ENCODE data around the gene NUP54.

The NUP54 gene, protein sequence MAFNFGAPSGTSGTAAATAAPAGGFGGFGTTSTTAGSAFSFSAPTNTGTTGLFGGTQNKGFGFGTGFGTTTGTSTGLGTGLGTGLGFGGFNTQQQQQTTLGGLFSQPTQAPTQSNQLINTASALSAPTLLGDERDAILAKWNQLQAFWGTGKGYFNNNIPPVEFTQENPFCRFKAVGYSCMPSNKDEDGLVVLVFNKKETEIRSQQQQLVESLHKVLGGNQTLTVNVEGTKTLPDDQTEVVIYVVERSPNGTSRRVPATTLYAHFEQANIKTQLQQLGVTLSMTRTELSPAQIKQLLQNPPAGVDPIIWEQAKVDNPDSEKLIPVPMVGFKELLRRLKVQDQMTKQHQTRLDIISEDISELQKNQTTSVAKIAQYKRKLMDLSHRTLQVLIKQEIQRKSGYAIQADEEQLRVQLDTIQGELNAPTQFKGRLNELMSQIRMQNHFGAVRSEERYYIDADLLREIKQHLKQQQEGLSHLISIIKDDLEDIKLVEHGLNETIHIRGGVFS

GRCh38 chr4:76148142-76148865, at the start of gene NUP54:
TSS of gene NUP54 (minus strand) at chr4:76148397. CDS start at chr4:76148374, 23 bp downstream.
- FAIRE-seq, result peak; percentile 79
- peak; percentile 75 for DNase-seq (ENCODE audit: insufficient read length, low spot score)

DNA sequence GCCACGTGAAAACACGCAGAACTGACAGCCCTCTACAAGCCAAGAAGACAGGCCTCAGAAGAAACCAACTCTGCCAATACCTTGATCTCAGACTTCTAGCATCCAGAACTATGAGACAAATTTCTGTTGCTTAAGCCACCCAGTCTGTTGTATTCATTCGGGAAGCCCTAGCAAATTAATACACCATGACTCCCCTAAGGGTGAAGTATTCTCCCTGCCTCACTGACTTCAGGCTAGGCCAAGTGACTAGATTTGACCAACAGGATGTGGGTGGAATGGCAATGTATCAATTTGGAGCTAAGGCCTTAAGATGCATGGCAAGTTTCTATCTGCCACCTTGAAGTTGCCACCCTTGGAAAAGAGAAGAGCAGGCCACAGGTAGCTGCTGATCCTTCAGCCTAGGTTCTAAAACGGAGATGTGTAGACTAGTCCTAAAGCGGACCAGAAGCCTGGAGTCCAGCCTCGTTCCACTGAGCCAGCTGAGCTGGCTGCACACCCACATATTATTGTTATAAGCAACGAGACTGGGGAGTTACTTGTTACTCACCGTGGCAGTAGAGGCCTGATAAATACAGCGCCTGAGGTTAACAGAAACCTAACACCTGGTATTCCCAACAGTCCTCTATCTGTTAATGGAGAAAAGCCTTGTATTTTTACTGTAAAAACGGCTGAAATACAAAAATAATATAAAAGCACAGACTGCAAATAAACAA, 49.0 kb upstream of the NUP54 start:
- no peak for DNase-seq (ENCODE audit: insufficient read length, low spot score)
- FAIRE-seq, result no peak

GRCh38 chr4:76196376-76196775, 48.2 kb upstream of the NUP54 start:
- no peak for FAIRE-seq
- no peak for DNase-seq (ENCODE audit: insufficient read length, low spot score)

GRCh38 chr4:76195326-76195725, 47.1 kb upstream of the NUP54 start:
- no peak for FAIRE-seq
- DNase-seq (ENCODE audit: insufficient read length, low spot score), result no peak

GRCh38 chr4:76194325-76194724, 46.1 kb upstream of the NUP54 start:
- FAIRE-seq (no peak), DNase-seq (ENCODE audit: insufficient read length, low spot score) (peak; percentile 47)

DNA sequence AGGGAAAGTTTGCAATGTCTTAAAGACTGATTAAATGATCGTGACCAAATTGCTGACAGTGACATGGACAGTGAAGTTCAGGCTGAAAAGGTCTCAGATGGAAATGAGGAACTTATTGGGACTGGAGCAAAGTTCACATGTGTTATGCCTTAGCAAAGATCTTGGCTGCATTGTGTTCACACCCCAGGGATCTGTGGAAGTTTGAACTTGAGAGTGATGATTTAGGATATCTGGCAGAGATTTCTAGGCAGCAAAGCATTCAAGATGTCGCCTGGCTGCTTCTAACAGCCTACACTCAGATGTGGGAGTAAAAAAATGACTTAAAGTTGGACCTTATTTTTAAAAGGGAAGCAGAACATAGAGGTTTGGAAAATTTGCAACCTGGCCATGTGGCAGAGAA, 44.0 kb upstream of the NUP54 start:
- no peak for DNase-seq (ENCODE audit: insufficient read length, low spot score)
- FAIRE-seq, result no peak

GRCh38 chr4:76188557-76188956, 40.4 kb upstream of the NUP54 start:
- no peak for FAIRE-seq
- DNase-seq (ENCODE audit: insufficient read length, low spot score), result no peak

- FAIRE-seq (no peak), DNase-seq (ENCODE audit: insufficient read length, low spot score) (no peak)
These were observed 40.0 kb upstream of the NUP54 start for GRCh38 chr4:76188149-76188548.

DNA sequence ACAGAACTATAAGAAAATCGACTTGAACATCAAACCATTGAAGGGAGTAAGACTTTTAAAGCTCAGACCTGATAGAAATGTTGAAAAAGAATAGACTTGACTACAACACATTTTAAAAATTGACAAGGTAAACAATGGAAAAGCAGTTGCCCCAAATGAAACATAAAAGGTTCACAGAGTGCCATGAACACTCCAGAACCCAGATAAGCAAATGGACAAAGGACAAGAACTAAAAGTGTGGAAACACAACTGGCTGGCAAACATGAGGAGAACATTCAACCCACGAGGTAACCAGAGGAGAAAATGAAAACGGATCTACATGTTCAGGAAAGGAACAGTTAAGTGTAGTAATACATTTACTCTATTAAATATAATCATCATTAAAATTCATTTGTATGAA, 39.0 kb upstream of the NUP54 start:
- DNase-seq (ENCODE audit: insufficient read length, low spot score) (no peak), FAIRE-seq (no peak)

DNA sequence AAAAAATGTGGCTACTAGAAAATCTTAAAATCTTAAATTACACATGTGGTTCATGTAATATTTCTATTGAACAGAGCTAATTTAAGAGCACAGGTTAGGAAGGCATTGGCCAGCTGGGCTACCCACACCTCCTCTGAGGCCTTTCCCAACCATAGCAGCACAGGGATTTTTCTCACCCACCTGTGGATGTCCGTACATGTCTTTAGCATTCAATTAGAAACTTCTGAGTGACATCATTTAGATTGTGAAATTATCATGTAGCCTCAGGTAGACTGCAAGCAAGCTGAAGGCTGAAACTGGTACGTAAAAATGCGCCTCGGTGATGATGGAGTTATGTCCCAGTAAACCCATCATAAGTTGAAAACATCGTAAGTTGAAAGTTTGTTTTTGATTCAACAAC, 34.3 kb upstream of the NUP54 start:
- DNase-seq (ENCODE audit: insufficient read length, low spot score) (no peak), FAIRE-seq (no peak)

GRCh38 chr4:76179398-76180318, 31.5 kb upstream of the NUP54 start:
- FAIRE-seq (no peak), DNase-seq (ENCODE audit: insufficient read length, low spot score) (peak; percentile 69)

DNA sequence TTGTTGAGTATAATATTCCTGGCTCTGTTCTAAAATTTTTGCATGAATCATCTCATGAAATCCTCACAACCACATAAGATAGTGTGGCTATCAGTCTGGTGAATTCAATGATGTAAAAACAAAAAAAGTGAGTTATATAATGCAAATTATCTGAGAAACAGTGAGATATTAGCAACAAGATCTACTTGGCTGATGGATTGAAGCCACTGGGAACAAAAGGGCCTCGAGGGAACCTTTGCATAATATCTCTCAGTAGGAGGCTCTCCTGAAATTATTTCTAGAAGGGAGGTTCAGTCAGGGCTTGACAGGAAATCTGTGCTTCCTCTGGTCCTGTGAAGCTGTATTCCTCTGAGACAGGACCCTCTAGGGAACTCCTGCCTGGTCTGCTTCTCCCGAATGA, 30.1 kb upstream of the NUP54 start:
- no peak for DNase-seq (ENCODE audit: insufficient read length, low spot score)
- no peak for FAIRE-seq

GRCh38 chr4:76177709-76178108, 29.5 kb upstream of the NUP54 start:
- FAIRE-seq (no peak), DNase-seq (ENCODE audit: insufficient read length, low spot score) (no peak)

DNA sequence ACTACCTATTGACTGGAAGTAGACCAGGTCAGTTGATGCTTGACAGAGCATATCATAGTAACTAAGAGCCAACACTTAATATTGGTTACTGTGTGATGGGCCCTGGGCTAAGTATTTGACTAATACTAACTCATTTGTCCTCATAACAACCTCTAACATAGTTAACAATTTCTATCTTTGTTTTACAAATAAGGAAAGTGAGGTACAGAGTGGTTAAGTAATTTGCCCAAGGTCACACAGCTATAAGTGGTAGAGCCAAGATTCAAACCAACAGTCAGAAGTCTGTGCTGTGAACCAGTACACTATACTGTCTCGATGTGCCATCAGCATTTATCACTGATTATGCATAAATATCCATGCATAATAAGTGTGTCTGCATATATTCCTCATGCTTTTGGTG, 27.1 kb upstream of the NUP54 start:
- DNase-seq (ENCODE audit: insufficient read length, low spot score) (no peak), FAIRE-seq (no peak)

- DNase-seq (ENCODE audit: insufficient read length, low spot score) (no peak), FAIRE-seq (no peak)
These were observed 26.0 kb upstream of the NUP54 start for GRCh38 chr4:76174216-76174615.

DNA sequence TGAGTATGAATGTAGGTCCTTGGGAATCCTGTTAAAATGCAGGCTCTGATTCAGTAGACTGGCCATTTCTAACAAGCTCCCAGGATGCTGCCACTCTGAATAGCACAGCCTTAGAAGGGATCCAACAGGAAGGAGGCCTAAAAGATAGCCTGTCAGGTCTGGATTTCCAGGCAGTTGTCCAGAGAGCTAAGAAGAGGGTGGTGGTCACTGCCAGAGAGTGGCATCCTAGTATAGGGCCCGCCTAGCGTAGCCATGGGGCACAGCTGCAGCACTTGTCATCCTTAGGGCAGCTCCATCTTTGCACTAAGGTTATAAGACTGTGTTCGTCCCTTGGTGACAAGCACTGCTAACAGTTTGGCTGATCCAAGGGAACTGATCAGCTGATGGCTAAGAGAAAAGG, 20.5 kb upstream of the NUP54 start:
- DNase-seq (ENCODE audit: insufficient read length, low spot score) (no peak), FAIRE-seq (no peak)

DNA sequence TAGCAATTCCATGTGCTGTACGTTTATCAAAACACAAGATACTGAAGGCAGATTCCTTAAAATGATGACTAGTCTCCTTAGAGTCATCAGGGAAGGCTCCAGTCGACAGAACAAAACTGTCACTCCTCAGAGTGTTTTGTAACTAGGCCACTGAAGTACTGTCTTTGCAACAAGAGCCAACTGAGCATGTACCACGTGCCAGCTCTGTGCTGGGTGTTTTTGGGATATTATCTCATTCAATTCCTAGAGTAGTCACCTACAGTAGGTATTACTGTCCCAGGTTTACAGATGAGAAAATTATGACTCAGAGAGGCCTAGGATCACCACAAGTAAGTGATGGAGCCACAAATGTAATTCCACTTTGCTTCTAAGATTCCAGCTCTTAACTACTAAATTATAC, 18.3 kb upstream of the NUP54 start:
- no peak for FAIRE-seq

DNA sequence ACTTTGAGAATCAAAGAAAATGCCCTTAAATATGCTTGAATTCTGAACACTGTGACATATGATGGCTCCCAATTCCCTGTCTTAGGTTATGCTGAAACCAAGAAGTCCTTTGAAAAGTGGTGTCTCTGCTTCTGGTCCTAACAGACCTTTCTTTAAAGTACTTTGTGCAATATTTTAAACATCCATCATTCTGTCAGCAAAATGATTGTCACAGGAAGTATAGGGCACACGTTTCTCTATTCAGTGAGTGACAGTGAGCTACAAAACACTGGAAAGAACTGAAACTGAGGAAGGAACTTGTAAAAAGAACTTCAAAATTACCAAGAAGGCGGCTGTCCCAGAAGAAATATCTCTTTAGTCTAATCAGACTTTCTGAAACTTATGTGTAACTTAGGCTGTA, 12.2 kb upstream of the NUP54 start:
- FAIRE-seq, result no peak
- DNase-seq (ENCODE audit: insufficient read length, low spot score), result no peak

More for the DNA sequence above, 18.3 kb upstream of the NUP54 start:
- DNase-seq (ENCODE audit: insufficient read length, low spot score), result no peak

DNA sequence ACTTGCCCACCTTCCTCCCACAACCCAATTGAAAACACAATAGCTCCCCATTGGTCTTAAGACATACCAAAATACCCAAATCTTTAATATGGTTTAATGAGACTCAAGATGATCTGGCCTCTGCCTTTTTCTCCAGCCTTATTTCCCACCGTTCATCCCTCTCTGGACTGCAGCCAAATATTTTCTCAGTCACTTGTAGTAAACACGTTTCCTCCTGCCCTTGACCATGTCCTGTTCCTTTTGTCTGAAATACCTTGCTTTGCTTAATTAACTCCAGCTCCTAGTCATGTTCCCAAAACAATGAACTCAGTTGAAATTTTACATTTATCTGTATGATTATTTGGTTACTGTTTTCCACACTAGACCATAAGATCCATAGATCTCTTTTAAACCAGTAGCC, 8.4 kb upstream of the NUP54 start:
- FAIRE-seq (no peak), DNase-seq (ENCODE audit: insufficient read length, low spot score) (no peak)

DNA sequence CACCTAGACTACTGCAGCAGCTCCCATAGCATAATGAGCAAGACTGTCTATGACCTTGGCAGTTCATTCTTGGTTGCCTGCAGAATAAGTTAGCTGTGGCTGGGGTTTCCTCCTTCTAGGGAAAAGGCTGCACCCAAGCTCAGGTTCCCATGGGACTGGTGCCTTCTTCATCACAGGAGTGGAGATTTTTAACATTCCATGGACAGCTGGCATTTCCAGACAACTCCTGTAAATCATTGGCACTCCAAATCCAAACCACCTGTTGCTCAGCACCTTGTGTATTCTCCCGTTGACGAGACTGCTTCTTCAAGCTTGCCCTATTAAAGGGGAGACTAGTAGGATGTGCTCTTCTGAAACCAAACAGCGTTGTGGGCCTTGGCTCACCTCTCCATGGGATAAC, 7.8 kb upstream of the NUP54 start:
- DNase-seq (ENCODE audit: insufficient read length, low spot score) (no peak), FAIRE-seq (no peak)

All from HTR-8/SVneo (cell line).